Endothelial cell of umbilical vein (primary cell): ENCODE measurements around the gene MAP2K4.

Experiments
- EZH2 ChIP-seq: IDR thresholded peaks from 2 replicates; pipeline ENCODE4 v1.6.1; 2012; ENCODE audit warnings: borderline replicate concordance, low read depth, mild to moderate bottlenecking, moderate library complexity, low read length, inconsistent platforms; ENCODE audit not compliant: severe bottlenecking
- FOS ChIP-seq: IDR thresholded peaks from 2 replicates; pipeline ENCODE4 v1.6.1; 2011; ENCODE audit warnings: mild to moderate bottlenecking, low read length, moderate library complexity, borderline replicate concordance; ENCODE audit not compliant: insufficient read depth
- GATA2 ChIP-seq: IDR thresholded peaks from 2 replicates; pipeline ENCODE4 v1.7.0; 2011; ENCODE audit warnings: low read depth, mild to moderate bottlenecking, moderate library complexity, mixed read lengths, low read length; ENCODE audit not compliant: insufficient read length, insufficient read depth
- JUN ChIP-seq: IDR thresholded peaks from 2 replicates; pipeline ENCODE4 v1.6.1; 2011; ENCODE audit warnings: borderline replicate concordance, low read depth; ENCODE audit not compliant: insufficient read length, insufficient read depth
- MYC ChIP-seq: IDR thresholded peaks from one replicate; pipeline ENCODE4 v1.6.1; 2011; ENCODE audit warnings: mild to moderate bottlenecking, low read depth, low read length
- POLR2A ChIP-seq: IDR thresholded peaks from 2 replicates; pipeline ENCODE4 v1.6.1; 2012; ENCODE audit warnings: low read depth, mild to moderate bottlenecking, control low read depth, low read length
- POLR2AphosphoS5 ChIP-seq: IDR thresholded peaks from 2 replicates; pipeline ENCODE4 v1.6.1; 2012; ENCODE audit warnings: low read depth, mild to moderate bottlenecking, control low read depth, low read length, moderate library complexity; ENCODE audit not compliant: insufficient read depth
- TF ChIP-seq, protein P1 (sequence below), 2 donors: IDR thresholded peaks; 1 replicate in 1 of 2; 2 replicates in 1 of 2; pipeline ENCODE4 v1.5.1; 2011; ENCODE audit warnings: low read length in 2 of 2, mild to moderate bottlenecking in 2 of 2, moderate library complexity in 2 of 2, control low read depth in 1 of 2, inconsistent platforms in 1 of 2, low read depth in 1 of 2; ENCODE audit not compliant: insufficient read depth in 1 of 2; ENCODE audit errors: extremely low read depth in 1 of 2
- TF ChIP-seq, protein P2 (sequence below): IDR thresholded peaks from 2 replicates; pipeline ENCODE4 v1.6.1; 2011; ENCODE audit not compliant: insufficient read depth, insufficient read length

DNA sequence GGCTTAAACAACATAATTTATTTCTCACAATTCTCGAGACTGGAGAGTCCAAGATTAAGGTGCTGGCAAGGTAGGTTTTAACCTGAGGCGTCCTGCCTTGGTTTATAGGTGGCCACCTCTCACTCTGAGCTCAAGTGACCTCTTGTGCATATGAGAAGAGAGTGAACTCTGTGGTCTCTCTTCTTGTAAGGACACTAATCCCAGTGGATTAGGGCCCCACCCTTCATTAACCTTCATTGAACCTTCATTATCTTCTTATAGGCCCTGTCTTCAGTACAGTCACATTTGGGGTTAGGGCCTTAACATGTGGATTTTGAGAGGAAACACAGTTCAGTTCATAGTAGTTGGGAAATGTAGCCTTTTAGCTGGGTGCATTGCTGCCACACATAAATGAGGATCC, 57.1 kb downstream of the MAP2K4 start:
- TF ChIP-seq, protein P1, sequence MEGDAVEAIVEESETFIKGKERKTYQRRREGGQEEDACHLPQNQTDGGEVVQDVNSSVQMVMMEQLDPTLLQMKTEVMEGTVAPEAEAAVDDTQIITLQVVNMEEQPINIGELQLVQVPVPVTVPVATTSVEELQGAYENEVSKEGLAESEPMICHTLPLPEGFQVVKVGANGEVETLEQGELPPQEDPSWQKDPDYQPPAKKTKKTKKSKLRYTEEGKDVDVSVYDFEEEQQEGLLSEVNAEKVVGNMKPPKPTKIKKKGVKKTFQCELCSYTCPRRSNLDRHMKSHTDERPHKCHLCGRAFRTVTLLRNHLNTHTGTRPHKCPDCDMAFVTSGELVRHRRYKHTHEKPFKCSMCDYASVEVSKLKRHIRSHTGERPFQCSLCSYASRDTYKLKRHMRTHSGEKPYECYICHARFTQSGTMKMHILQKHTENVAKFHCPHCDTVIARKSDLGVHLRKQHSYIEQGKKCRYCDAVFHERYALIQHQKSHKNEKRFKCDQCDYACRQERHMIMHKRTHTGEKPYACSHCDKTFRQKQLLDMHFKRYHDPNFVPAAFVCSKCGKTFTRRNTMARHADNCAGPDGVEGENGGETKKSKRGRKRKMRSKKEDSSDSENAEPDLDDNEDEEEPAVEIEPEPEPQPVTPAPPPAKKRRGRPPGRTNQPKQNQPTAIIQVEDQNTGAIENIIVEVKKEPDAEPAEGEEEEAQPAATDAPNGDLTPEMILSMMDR (IDR thresholded peaks at IDR 0.05; ENCODE audit: extremely low read depth in 1 of 2, insufficient read depth in 1 of 2, low read depth in 1 of 2, low read length in 2 of 2), result no peak
- no peak for TF ChIP-seq POLR2A
- TF ChIP-seq POLR2AphosphoS5, result no peak
- no peak for TF ChIP-seq EZH2
- no peak for TF ChIP-seq MYC
- TF ChIP-seq, protein P2, sequence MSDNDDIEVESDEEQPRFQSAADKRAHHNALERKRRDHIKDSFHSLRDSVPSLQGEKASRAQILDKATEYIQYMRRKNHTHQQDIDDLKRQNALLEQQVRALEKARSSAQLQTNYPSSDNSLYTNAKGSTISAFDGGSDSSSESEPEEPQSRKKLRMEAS, result no peak
- no peak for TF ChIP-seq JUN
- no peak for TF ChIP-seq GATA2
- TF ChIP-seq FOS, result no peak
